ENCODE measurements around the gene TRMT61B.

- TF ChIP-seq CTCF (conservative IDR thresholded peaks at IDR 0.05 in 1 of 2, IDR thresholded peaks at IDR 0.05 in 1 of 2; ENCODE audit: extremely low read depth in 1 of 2, insufficient read depth in 1 of 2, low read depth in 1 of 2, low read length in 2 of 2) = no peak
- no peak for TF ChIP-seq EZH2 (IDR thresholded peaks at IDR 0.05; ENCODE audit: borderline replicate concordance, low read length)
These were observed 14.1 kb downstream of the TRMT61B start for GRCh38 chr2:28855977-28856376.
